ENCODE data around the gene TLE4.

DNA sequence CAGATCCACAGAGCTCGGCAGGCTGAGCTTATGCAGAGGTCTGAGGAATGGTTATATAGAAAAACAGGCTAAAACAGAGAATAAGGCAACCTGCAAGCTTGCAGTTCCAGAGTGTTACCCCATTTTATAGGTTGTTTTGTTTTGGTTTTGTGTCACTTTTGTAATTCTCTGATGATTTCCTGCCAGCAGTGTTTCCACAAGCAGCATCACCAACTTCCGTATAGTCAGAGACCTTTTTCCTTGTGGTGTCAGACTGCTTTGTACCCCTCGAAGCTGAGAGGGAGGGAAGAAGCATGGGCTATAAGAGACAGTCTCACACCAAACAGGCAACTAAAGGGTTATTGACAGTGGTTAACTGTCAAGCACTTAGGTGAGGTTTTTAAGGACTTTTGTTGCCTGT lies 61.8 kb downstream of the TLE4 start:
- TF ChIP-seq, protein P1, sequence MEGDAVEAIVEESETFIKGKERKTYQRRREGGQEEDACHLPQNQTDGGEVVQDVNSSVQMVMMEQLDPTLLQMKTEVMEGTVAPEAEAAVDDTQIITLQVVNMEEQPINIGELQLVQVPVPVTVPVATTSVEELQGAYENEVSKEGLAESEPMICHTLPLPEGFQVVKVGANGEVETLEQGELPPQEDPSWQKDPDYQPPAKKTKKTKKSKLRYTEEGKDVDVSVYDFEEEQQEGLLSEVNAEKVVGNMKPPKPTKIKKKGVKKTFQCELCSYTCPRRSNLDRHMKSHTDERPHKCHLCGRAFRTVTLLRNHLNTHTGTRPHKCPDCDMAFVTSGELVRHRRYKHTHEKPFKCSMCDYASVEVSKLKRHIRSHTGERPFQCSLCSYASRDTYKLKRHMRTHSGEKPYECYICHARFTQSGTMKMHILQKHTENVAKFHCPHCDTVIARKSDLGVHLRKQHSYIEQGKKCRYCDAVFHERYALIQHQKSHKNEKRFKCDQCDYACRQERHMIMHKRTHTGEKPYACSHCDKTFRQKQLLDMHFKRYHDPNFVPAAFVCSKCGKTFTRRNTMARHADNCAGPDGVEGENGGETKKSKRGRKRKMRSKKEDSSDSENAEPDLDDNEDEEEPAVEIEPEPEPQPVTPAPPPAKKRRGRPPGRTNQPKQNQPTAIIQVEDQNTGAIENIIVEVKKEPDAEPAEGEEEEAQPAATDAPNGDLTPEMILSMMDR (conservative IDR thresholded peaks at IDR 0.05; ENCODE audit: low read length), result no peak
- no peak for TF ChIP-seq EZH2phosphoT487 (IDR thresholded peaks at IDR 0.05; ENCODE audit: borderline replicate concordance)

Measured in Loucy (cell line).